Adrenal gland (tissue), 19 donors: ENCODE data around the gene ADGRE1. TPM values are rescaled to one million over a fixed set of nuclear protein-coding genes. Genes with fewer than 3 reads are reported as not detected.

Source experiments
- DNase-seq, 7 donors: peaks; one replicate each; pipeline ENCODE4 v3.0.0-alpha.2; 2019 to 2020
- H3K27ac ChIP-seq, 5 donors: fragments of 200-600 bp; sonication (generic) in 4 of 5; 1 replicate in 3 of 5; 2 replicates in 2 of 5; pipeline versions ENCODE4 v1.5.1 to v1.8.0; 2016 to 2020; ENCODE audit warnings: mild to moderate bottlenecking in 1 of 5
- H3K27me3 ChIP-seq: fragments of 200-600 bp; 2 replicates; pipeline ENCODE4 v1.8.0; 2021
- H3K36me3 ChIP-seq, 2 donors: fragments of 200-600 bp; replicated peaks in 1 of 2; 1 replicate in 1 of 2; 2 replicates in 1 of 2; pipeline versions ENCODE4 v1.5.1 to v1.8.0; 2018 to 2022
- H3K4me1 ChIP-seq, 2 donors: fragments of 200-600 bp; replicated peaks in 1 of 2; 1 replicate in 1 of 2; 2 replicates in 1 of 2; pipeline versions ENCODE4 v1.5.1 to v1.8.0; 2018 to 2021
- H3K4me3 ChIP-seq, 4 donors: fragments of 200-600 bp; sonication (generic) in 3 of 4; one replicate each; pipeline ENCODE4 v1.5.1; 2016 to 2018
- H3K9me3 ChIP-seq, 3 donors: fragments of 200-600 bp; sonication (generic) in 1 of 3; replicated peaks in 1 of 3; 1 replicate in 2 of 3; 2 replicates in 1 of 3; pipeline versions ENCODE4 v1.5.1 to v1.8.0; 2016 to 2021
- CTCF ChIP-seq, 6 experiments: fragments of 450-650 bp in 4 of 6; fragments of 200-600 bp in 2 of 6; sonication (generic) in 1 of 6; IDR thresholded peaks; 1 replicate in 5 of 6; 2 replicates in 1 of 6; pipeline versions ENCODE4 v1.5.1 to v1.8.0; 2016 to 2021; ENCODE audit warnings: antibody characterized with exemption in 6 of 6, mild to moderate bottlenecking in 2 of 6, moderate library complexity in 1 of 6
- POLR2A ChIP-seq, 2 donors: fragments of 450-650 bp; IDR thresholded peaks; one replicate each; pipeline ENCODE4 v1.6.1; 2017; ENCODE audit warnings: antibody characterized with exemption in 2 of 2, mild to moderate bottlenecking in 2 of 2, moderate library complexity in 1 of 2
- WGBS, 4 donors: extraction: QIAGEN DNeasy Blood & Tissue Kit in 2 of 4; methylation state at CpG; one replicate each; pipeline versions ENCODE4 v1.1.5 to v1.1.7; 2013 to 2017; 5-methylcytosine and 5-hydroxymethylcytosine counted together
- intact Hi-C, 2 donors: fragments of 100-400 bp; cut with DNase I; formaldehyde crosslinking; loops; one replicate each; pipeline versions ENCODE4 v1.14.1 to v1.15.0; 2022 to 2023
- long read RNA-seq, 10 donors: library from polyadenylated mRNA in 3 of 10; unstranded in 2 of 10; stranded (forward) in 1 of 10; transcript quantifications; one replicate each; pipeline ENCODE4 v2.0.0 and lab custom pipeline, GENCODE V29; 2021 to 2026
- polyA plus RNA-seq, 3 donors: library from polyadenylated mRNA; stranded (reverse); fragments of 200-250 nt in 2 of 3; fragments of 350-450 nt in 1 of 3; fragmentation: Illumina TruSeq in 1 of 3; extraction: RNeasy Lipid Tissue Mini Kit (QIAGEN cat#74804) in 1 of 3; gene quantifications; one replicate each; pipeline ENCODE4 v1.2.3, GENCODE V29; 2013 to 2014
- total RNA-seq, 9 donors: library from RNA; depleted of rRNA in 4 of 9; stranded (reverse); fragments of >200 nt in 4 of 9; fragments of 120-200 nt in 1 of 9; fragmentation: NEBNext Ultra II Directional in 1 of 9; extraction: Animal tissue kit (Norgen Biotek cat#: 25700) in 1 of 9; gene quantifications; one replicate each; pipeline versions ENCODE4 v1.1.0 to v1.2.4, GENCODE V29; 2013 to 2023
- donor health status: healthy with polysubstance abuse.
- donor health status: Bipolar disorder and iron deficiency.
- donor health status: DM: yes; HTN: yes; CAD: no.
- donor health status: DM: no; HTN: no; CAD: no.
- donor health status: DM: no; HTN: no; CAD: no.
- donor health status: DM: yes; HTN: yes; CAD: no.

Gene ADGRE1
- total RNA-seq (1 to 10 TPM in 2 of 9 donors, under 1 TPM in 6, not detected in 1; 0.11 to 1.2 (median 0.49) TPM), polyA plus RNA-seq (under 1 TPM; 0.07 to 0.26 (median 0.16) TPM)
- long read RNA-seq, donor 1 = 0 reads
- long read RNA-seq, donor 2 = 0 reads
- long read RNA-seq, donor 3 = 0 reads
- long read RNA-seq, donor 4 = 0 reads
- long read RNA-seq, donor 5 = 0 reads
- long read RNA-seq, donor 6 = 0 reads
- long read RNA-seq, donor 7 = 0 reads
- long read RNA-seq, donor 8 = 0 reads
- long read RNA-seq, donor 9 = 0 reads
- long read RNA-seq, donor 10 = 0 reads

GRCh38 chr19:6887316-6887715, at the start of gene ADGRE1:
Gene ADGRE1, plus strand, starts transcription at chr19:6887579. Its CDS starts 30 bp downstream, at chr19:6887609.
- TF ChIP-seq POLR2A (IDR thresholded peaks at IDR 0.05) = no peak
- no peak for TF ChIP-seq CTCF (IDR thresholded peaks at IDR 0.05)
- H3K27me3 ChIP-seq = no peaks in the 10 kb centered on the region
- no peaks in the 10 kb centered on the region for H3K36me3 ChIP-seq
- no peaks in the 10 kb centered on the region for H3K4me1 ChIP-seq
- H3K9me3 ChIP-seq = no peaks in the 10 kb centered on the region
- H3K4me3 ChIP-seq = no peak within 1 kb of the TSS
- DNase-seq = peak in 4 of 7 donors; percentile 11 to 53 (median 29)
- intact Hi-C loops = no loop called here
- no peak within 1 kb of the TSS for H3K27ac ChIP-seq
- WGBS, 4 donors = 54 to 73% (median 58%) methylated on average over 4 of the region's 4 CpGs

- intact Hi-C loops = no loop called here
- Histone ChIP-seq H3K4me1 (no peaks in the 10 kb centered on the region), H3K36me3 (no peaks in the 10 kb centered on the region), H3K4me3 (no peak overlapping the region), H3K27ac (no peak overlapping the region), H3K27me3 (no peaks in the 10 kb centered on the region), H3K9me3 (no peaks in the 10 kb centered on the region)
- 78 to 85% (median 79%) methylated on average over 3 of the region's 3 CpGs for WGBS, 4 donors
- DNase-seq = no peak
- no peak for TF ChIP-seq CTCF (IDR thresholded peaks at IDR 0.05)
- TF ChIP-seq POLR2A (IDR thresholded peaks at IDR 0.05) = no peak
Measured at GRCh38 chr19:6838062-6838655, 49.2 kb upstream of the ADGRE1 start.

- DNase-seq = no peak
- TF ChIP-seq CTCF (IDR thresholded peaks at IDR 0.05) = no peak
- Histone ChIP-seq H3K27ac (no peak overlapping the region), H3K4me1 (no peaks in the 10 kb centered on the region), H3K27me3 (no peaks in the 10 kb centered on the region), H3K4me3 (no peak overlapping the region), H3K9me3 (no peaks in the 10 kb centered on the region), H3K36me3 (no peaks in the 10 kb centered on the region)
- intact Hi-C loops = no loop called here
- 65 to 79% (median 71%) methylated on average over 5 of the region's 5 CpGs for WGBS, 4 donors
Measured at GRCh38 chr19:6842871-6843607, 44.3 kb upstream of the ADGRE1 start.

- Histone ChIP-seq H3K36me3 (no peaks in the 10 kb centered on the region), H3K4me3 (no peak overlapping the region), H3K4me1 (no peaks in the 10 kb centered on the region), H3K9me3 (no peaks in the 10 kb centered on the region), H3K27ac (no peak overlapping the region), H3K27me3 (no peaks in the 10 kb centered on the region)
- DNase-seq = no peak
- WGBS, 4 donors = 92 to 95% (median 94%) methylated on average over 8 to 11 of the region's 11 CpGs
- no peak for TF ChIP-seq POLR2A (IDR thresholded peaks at IDR 0.05)
- intact Hi-C loops = no loop called here
Measured at GRCh38 chr19:6847828-6848200, 39.6 kb upstream of the ADGRE1 start.
